Gastroesophageal sphincter (tissue), 4 donors: ENCODE data around the gene WNT9A. TPM values are rescaled to one million over a fixed set of nuclear protein-coding genes. Genes with fewer than 3 reads are reported as not detected.

Experiments used
- ATAC-seq: fragments of 150-250 bp; one replicate; pipeline ENCODE4 v1.9.1; 2016; ENCODE audit warnings: mild to moderate bottlenecking, moderate library complexity
- H3K27ac ChIP-seq, 4 donors: fragments of 200-600 bp; sonication (generic) in 3 of 4; 1 replicate in 3 of 4; 2 replicates in 1 of 4; pipeline ENCODE4 v1.5.1; 2016 to 2019
- H3K27me3 ChIP-seq: fragments of 200-600 bp; sonication (generic); one replicate; pipeline ENCODE4 v1.5.1; 2019
- H3K36me3 ChIP-seq, 2 donors: fragments of 200-600 bp; sonication (generic); one replicate each; pipeline ENCODE4 v1.5.1; 2019; ENCODE audit warnings: control low read depth in 1 of 2
- H3K4me1 ChIP-seq, 3 donors: fragments of 200-600 bp; sonication (generic); 1 replicate in 2 of 3; 2 replicates in 1 of 3; pipeline ENCODE4 v1.5.1; 2016 to 2019; ENCODE audit warnings: control low read depth in 2 of 3
- H3K4me3 ChIP-seq, 2 donors: fragments of 200-600 bp; sonication (generic); one replicate each; pipeline ENCODE4 v1.5.1; 2019; ENCODE audit warnings: mild to moderate bottlenecking in 1 of 2, moderate library complexity in 1 of 2
- H3K9me3 ChIP-seq, 3 donors: fragments of 200-600 bp; sonication (generic); one replicate each; pipeline ENCODE4 v1.5.1; 2017 to 2019; ENCODE audit warnings: control low read depth in 2 of 3
- CTCF ChIP-seq, 4 experiments: fragments of 200-600 bp in 2 of 4; fragments of 450-650 bp in 2 of 4; sonication (generic) in 1 of 4; IDR thresholded peaks; one replicate each; pipeline ENCODE4 v1.5.1; 2017 to 2019; ENCODE audit warnings: antibody characterized with exemption in 4 of 4, mild to moderate bottlenecking in 2 of 4, moderate library complexity in 2 of 4
- EP300 ChIP-seq: sonication (generic); formaldehyde crosslinking; IDR thresholded peaks from one replicate; pipeline ENCODE4 v1.6.1; 2017; ENCODE audit warnings: antibody characterized with exemption, mild to moderate bottlenecking
- POLR2A ChIP-seq, 2 donors: fragments of 450-650 bp; IDR thresholded peaks; one replicate each; pipeline ENCODE4 v1.6.1; 2017; ENCODE audit warnings: antibody characterized with exemption in 2 of 2, mild to moderate bottlenecking in 2 of 2, moderate library complexity in 1 of 2
- POLR2AphosphoS5 ChIP-seq: sonication (generic); formaldehyde crosslinking; IDR thresholded peaks from one replicate; pipeline ENCODE4 v1.6.1; 2017; ENCODE audit warnings: antibody characterized with exemption
- WGBS, 2 donors: methylation state at CpG; one replicate each; pipeline ENCODE4 v1.1.5; 2018; ENCODE audit warnings: low coverage in 1 of 2; 5-methylcytosine and 5-hydroxymethylcytosine counted together
- total RNA-seq, 4 donors: library from RNA; depleted of rRNA; stranded (reverse); fragments of >200 nt; gene quantifications; one replicate each; pipeline ENCODE4 v1.1.0, GENCODE V29; 2016

Gene WNT9A
- total RNA-seq, 4 donors from 2014 or later = 5.4 to 14.0 (median 6.6) TPM

- TF ChIP-seq POLR2AphosphoS5 (no peak), CTCF (IDR thresholded peaks at IDR 0.05) (no peak), POLR2A (IDR thresholded peaks at IDR 0.05) (no peak), EP300 (no peak)
- H3K4me1 ChIP-seq = peaks cover 0 to 10% (median 0%) of the 10 kb centered on the region in 3 donors
- no peak overlapping the region for H3K27ac ChIP-seq
- WGBS, 2 donors = 66 to 84% methylated on average over 4 to 6 of the region's 18 CpGs
- H3K27me3 ChIP-seq = no peaks in the 10 kb centered on the region
- no peaks in the 10 kb centered on the region for H3K9me3 ChIP-seq
- no peak for ATAC-seq
- peaks cover 0 to 52% of the 10 kb centered on the region in 2 donors for H3K36me3 ChIP-seq
- no peak overlapping the region for H3K4me3 ChIP-seq
Measured at GRCh38 chr1:227922501-227923352, 25.0 kb downstream of the WNT9A start.

GRCh38 chr1:227921461-227922185, 26.1 kb downstream of the WNT9A start:
- ATAC-seq = no peak
- Histone ChIP-seq H3K27me3 (no peaks in the 10 kb centered on the region), H3K36me3 (peaks cover 0 to 52% of the 10 kb centered on the region in 2 donors), H3K4me3 (no peak overlapping the region), H3K4me1 (peaks cover 0 to 10% (median 0%) of the 10 kb centered on the region in 3 donors), H3K9me3 (no peaks in the 10 kb centered on the region), H3K27ac (no peak overlapping the region)
- TF ChIP-seq POLR2AphosphoS5 = no peak
- TF ChIP-seq POLR2A (IDR thresholded peaks at IDR 0.05) = no peak
- no CpG with 5 or more reads among the region's 35 CpGs for WGBS, 2 donors

- Histone ChIP-seq H3K9me3 (no peaks in the 10 kb centered on the region), H3K27me3 (no peaks in the 10 kb centered on the region), H3K27ac (no peak overlapping the region), H3K36me3 (peaks cover 0 to 52% of the 10 kb centered on the region in 2 donors), H3K4me3 (no peak overlapping the region), H3K4me1 (peaks cover 0 to 10% (median 0%) of the 10 kb centered on the region in 3 donors)
- ATAC-seq = no peak
- WGBS, 2 donors = no CpG with 5 or more reads among the region's 8 CpGs
- no peak for TF ChIP-seq POLR2A (IDR thresholded peaks at IDR 0.05)
- no peak for TF ChIP-seq POLR2AphosphoS5
- no peak for TF ChIP-seq EP300
- no peak for TF ChIP-seq CTCF (IDR thresholded peaks at IDR 0.05)
Measured at GRCh38 chr1:227920896-227921295, 26.8 kb downstream of the WNT9A start.

- Histone ChIP-seq H3K4me3 (no peak overlapping the region), H3K36me3 (peaks cover 0 to 52% of the 10 kb centered on the region in 2 donors), H3K27me3 (no peaks in the 10 kb centered on the region), H3K4me1 (peaks cover 0 to 10% (median 0%) of the 10 kb centered on the region in 3 donors), H3K9me3 (no peaks in the 10 kb centered on the region), H3K27ac (no peak overlapping the region)
- TF ChIP-seq POLR2AphosphoS5 (no peak), CTCF (IDR thresholded peaks at IDR 0.05) (no peak), POLR2A (IDR thresholded peaks at IDR 0.05) (no peak), EP300 (no peak)
- 86% methylated on average over 7 of the region's 11 CpGs; no CpG with 5 or more reads in 1 of the 2 donors for WGBS, 2 donors
- ATAC-seq = no peak
Measured at GRCh38 chr1:227920426-227920825, 27.3 kb downstream of the WNT9A start.

GRCh38 chr1:227919906-227920305, 27.8 kb downstream of the WNT9A start:
- Histone ChIP-seq H3K4me1 (peaks cover 0 to 5% (median 0%) of the 10 kb centered on the region in 3 donors), H3K9me3 (no peaks in the 10 kb centered on the region), H3K36me3 (peaks cover 0 to 48% of the 10 kb centered on the region in 2 donors), H3K27me3 (no peaks in the 10 kb centered on the region), H3K27ac (no peak overlapping the region), H3K4me3 (no peak overlapping the region)
- 40% methylated on average over 1 of the region's 12 CpGs; no CpG with 5 or more reads in 1 of the 2 donors for WGBS, 2 donors
- TF ChIP-seq POLR2A (IDR thresholded peaks at IDR 0.05) = no peak
- no peak for TF ChIP-seq POLR2AphosphoS5
- no peak for ATAC-seq
